NCI-H526 (cell line): ENCODE measurements around the gene TRIM17.

Source experiments
- DNase-seq, 2 experiments: peaks; one replicate each; lab custom pipeline; 2025; lab: John Stamatoyannopoulos, UW

The TRIM17 gene

DNA sequence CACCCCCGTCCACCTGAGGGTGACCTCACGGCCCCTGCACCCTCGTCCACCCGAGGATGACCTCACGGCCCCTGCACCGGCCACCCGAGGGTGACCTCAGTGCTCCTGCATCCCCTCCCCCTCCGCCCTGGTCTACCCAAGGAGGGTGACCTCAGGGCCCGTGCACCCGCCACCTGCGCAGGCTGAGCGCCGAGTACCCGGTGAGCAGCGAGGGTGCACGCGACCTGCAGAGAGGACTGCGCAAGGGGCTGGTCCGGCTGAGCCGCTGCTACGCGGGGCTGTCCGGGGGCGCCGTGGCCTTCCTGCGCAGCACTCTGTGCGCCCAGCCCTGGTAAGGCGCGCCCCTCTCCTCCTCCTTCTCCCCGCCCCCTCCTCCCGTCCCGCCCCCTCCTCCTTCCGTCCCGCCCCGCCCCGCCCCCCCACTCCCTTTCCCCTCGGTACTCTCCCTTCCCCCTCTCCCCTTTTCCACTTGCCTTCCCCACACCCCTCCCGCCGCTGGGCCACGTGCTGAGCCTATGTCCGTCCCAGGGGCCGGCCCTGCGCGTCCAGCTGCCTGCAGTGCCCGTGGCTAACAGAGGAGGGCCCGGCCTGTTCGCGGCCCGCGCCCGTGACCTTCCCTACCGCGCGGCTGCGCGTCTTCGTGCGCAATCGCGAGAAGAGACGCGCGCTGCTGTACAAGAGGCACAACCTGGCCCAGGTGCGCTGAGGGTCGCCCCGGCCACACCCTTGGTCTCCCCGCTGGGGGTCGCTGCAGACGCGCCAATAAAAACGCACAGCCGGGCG, 38.4 kb downstream of the TRIM17 start:
- DNase-seq = peak; percentile 62 to 83

DNA sequence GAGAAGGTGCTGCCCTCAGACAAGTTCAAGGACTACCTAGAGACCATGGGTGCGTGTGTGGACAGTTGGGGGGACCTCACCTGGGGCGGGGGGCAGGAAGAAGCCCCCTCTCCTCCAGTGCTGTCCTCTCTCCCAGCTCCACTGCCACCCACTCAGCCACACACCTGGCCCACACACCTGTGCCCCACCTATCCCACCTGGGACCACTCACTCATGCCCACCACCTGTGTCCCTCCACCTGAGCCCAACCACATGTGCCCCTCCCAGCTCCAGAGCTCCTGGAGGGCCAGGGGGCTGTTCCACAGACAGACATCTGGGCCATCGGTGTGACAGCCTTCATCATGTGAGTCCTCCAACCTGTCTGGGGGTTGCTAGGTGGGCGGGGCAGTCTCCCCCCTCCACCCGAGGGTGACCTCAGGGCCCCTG, 39.0 kb downstream of the TRIM17 start:
- DNase-seq = no peak

DNA sequence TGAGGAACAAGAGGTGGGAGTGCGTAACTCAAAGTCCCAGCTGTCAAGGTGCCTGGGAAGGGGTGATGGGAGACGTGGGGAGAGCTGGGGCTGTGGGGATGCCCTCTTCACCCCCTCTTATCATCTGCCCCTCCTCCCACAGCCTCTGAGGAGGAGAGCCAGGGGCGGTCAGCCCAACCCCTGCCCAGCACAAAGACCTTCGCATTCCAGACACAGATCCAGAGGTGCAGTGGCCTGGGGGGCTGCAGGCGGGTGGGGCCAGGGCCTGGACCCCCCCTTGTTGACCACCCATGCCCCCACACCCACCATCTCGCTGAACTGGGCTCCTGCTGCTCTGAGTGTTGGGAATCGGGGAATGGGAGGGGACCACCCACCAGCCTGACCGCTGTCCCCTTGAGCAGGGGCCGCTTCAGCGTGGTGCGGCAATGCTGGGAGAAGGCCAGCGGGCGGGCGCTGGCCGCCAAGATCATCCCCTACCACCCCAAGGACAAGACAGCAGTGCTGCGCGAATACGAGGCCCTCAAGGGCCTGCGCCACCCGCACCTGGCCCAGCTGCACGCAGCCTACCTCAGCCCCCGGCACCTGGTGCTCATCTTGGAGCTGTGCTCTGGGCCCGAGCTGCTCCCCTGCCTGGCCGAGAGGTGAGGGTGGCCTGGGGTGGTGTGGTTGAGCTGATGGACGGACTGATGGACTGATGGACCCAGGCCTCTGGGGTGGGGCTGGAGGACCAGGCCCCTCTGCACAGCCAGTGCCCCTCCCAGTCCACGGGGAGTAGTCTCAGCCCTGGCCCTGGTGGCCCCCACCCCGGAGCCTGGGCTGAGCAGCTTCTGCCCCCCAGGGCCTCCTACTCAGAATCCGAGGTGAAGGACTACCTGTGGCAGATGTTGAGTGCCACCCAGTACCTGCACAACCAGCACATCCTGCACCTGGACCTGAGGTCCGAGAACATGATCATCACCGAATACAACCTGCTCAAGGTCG, 39.7 kb downstream of the TRIM17 start:
- no peak for DNase-seq

DNA sequence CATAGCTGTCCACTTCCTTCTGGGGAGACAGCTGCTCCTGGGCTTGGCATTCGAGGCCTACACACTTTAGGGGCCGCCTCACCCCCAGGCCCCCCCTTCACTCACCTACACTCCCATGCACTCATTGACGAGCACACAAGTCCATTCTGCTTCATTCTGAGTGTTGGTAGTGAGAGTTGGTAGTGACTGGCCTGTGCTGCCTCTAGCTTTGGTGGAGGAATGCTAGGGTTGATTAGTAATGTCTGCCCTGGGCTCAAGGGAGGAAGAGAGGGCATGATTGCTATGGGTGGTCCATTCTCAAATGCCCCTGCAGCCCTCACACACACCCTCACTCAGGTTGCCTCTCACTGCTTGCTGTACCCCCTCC, 40.4 kb downstream of the TRIM17 start:
- DNase-seq = no peak

DNA sequence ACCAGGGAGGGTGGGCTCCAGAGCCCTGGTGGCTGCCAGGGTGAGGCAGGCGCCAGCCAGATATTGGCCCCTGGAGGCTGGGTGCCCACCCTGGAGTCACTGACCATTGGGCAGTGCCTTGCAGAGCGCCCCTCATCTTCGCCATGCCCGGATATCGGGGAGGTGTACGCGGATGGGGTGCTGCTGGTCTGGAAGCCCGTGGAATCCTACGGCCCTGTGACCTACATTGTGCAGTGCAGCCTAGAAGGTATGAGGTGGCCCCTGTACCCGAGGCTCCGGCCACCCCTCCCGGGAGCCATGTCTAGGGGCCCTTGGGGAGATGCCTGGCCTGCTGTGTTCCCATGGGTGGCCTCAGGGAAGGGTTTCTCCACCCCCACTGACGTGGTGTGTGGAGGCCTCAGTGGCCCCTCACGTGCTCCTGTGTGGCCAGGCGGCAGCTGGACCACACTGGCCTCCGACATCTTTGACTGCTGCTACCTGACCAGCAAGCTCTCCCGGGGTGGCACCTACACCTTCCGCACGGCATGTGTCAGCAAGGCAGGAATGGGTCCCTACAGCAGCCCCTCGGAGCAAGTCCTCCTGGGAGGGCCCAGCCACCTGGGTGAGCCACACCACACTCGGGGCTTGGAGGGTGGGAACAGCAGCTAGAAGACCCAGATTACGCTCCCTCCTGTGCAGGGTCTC, 40.9 kb downstream of the TRIM17 start:
- DNase-seq = no peak

DNA sequence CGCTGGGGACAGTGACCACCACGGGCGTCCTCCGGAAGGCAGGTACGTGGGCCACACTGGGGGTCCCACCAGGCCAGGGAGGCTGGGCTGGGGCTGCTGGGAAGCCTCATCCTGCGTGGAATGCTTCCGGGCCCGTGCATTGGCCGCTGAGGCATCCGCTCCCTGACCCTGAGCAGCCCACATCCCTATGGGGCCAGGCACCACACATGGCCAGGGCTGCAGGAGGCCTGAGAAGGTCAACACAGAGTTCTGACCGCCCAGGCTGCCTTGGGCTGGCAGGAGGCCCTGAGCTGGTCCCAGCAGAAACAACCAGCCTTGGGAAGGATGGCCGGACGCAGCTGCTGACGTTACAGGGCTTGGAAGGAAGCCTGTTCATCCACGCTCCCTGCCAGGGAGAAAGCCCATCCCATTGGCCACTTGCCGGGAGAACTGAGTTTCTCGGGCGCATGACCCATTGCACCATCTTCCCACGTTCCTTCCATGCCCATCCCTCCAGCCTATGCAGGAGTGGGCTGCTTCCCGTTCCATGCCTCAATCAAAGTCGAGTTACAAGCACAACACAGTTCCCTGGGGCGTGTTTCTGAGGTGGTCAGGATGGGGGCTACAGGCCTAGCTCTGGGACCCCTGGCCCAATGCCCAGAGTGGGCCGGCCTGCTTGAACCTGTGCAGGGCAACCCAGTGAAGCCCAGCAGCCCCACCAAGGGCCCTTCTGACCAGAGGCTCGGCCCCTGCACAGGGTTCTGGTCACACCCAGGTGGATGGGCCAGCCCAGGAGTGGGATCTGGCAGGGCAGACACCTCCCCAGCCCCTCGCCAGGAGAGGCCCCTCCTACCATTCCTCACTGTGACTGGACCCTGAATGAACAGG, 41.7 kb downstream of the TRIM17 start:
- no peak for DNase-seq

DNA sequence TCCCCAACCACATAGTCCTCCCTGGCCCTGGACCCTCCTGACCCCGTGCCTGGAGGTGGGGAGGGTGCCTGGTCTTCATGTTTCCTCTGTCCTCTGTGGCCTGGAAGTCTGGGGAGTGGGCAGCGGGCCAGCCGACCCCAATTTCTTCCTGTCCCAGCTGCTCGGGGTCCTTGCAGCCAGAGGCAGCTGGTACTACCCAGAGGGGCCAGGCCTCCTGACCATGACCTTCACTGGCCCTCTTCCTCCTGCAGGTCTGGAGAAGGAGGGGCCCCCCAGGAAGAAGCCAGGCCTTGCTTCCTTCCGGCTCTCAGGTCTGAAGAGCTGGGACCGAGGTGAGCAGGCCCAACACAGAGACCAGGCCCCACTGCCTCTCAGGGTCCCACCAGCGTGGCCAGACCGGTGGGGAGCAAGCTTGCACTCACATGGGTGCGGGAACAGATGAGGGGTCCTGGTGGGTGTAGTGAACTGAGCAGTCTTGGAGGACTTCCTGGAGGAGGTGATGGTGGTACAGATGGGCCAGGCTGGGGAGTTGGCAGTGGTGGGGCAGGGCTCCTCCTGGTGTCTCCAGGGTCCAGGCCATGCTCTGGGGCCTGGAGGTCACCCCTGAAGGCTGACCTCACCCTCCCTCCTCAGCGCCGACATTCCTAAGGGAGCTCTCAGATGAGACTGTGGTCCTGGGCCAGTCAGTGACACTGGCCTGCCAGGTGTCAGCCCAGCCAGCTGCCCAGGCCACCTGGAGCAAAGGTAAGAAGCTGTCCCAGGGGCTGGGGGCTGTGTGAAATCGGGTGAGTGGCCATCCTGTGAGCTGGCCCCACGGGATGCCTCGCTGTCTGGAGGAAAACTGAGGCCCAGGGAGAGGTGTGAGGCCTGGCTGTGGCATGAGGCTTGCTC, 42.7 kb downstream of the TRIM17 start:
- no peak for DNase-seq

DNA sequence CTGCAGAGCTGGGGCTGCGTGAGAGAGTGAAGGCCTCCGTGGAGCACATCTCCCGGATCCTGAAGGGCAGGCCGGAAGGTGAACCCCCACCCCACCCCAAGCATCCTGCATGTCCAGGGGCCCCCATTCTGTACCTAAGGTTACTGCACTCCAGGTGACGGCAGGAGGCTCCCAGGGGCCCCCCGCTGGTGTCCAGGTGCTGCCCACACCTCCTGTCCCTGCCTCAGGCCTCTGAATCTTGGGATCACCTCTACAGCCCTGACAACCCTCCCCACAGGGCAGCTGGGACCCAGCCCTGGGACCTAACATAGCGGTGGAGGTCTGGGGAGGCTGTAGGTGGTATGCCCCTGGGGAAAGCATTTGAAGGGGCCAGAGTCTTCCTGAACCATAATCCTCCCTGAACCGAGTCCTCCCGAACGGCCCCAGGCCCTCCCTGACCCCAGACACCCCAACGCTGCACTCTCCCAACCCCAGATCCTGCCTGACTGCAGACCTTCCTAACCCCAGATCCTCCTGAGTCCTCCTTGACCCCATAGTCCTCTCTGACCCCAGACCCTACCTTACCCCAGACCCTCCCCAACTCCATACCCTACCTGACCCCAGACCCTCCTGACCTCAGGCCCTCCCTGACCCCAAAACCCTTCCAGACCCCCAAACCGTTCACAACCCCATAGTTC, 43.5 kb downstream of the TRIM17 start:
- DNase-seq = no peak

DNA sequence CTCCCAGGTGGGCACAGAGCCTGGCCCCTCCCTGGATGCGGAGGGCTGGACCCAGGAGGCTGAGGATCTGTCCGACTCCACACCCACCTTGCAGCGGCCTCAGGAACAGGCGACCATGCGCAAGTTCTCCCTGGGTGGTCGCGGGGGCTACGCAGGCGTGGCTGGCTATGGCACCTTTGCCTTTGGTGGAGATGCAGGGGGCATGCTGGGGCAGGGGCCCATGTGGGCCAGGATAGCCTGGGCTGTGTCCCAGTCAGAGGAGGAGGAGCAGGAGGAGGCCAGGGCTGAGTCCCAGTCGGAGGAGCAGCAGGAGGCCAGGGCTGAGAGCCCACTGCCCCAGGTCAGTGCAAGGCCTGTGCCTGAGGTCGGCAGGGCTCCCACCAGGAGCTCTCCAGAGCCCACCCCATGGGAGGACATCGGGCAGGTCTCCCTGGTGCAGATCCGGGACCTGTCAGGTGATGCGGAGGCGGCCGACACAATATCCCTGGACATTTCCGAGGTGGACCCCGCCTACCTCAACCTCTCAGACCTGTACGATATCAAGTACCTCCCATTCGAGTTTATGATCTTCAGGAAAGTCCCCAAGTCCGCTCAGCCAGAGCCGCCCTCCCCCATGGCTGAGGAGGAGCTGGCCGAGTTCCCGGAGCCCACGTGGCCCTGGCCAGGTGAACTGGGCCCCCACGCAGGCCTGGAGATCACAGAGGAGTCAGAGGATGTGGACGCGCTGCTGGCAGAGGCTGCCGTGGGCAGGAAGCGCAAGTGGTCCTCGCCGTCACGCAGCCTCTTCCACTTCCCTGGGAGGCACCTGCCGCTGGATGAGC, 44.3 kb downstream of the TRIM17 start:
- DNase-seq = no peak

DNA sequence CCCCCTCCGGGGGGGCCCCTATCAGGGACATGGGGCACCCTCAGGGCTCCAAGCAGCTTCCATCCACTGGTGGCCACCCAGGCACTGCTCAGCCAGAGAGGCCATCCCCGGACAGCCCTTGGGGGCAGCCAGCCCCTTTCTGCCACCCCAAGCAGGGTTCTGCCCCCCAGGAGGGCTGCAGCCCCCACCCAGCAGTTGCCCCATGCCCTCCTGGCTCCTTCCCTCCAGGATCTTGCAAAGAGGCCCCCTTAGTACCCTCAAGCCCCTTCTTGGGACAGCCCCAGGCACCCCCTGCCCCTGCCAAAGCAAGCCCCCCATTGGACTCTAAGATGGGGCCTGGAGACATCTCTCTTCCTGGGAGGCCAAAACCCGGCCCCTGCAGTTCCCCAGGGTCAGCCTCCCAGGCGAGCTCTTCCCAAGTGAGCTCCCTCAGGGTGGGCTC, 44.9 kb downstream of the TRIM17 start:
- no peak for DNase-seq

DNA sequence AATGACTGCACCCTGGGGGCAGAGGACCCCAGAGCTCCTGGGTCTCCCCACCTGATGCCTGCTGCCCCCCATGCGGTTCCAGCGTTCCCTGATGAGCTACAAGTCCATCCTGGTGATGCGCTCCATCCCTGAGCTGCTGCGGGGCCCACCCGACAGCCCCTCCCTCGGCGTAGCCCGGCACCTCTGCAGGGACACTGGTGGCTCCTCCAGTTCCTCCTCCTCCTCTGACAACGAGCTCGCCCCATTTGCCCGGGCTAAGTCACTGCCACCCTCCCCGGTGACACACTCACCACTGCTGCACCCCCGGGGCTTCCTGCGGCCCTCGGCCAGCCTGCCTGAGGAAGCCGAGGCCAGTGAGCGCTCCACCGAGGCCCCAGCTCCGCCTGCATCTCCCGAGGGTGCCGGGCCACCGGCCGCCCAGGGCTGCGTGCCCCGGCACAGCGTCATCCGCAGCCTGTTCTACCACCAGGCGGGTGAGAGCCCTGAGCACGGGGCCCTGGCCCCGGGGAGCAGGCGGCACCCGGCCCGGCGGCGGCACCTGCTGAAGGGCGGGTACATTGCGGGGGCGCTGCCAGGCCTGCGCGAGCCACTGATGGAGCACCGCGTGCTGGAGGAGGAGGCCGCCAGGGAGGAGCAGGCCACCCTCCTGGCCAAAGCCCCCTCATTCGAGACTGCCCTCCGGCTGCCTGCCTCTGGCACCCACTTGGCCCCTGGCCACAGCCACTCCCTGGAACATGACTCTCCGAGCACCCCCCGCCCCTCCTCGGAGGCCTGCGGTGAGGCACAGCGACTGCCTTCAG, 45.5 kb downstream of the TRIM17 start:
- DNase-seq = peak in 1 of 2 experiments; percentile 57

DNA sequence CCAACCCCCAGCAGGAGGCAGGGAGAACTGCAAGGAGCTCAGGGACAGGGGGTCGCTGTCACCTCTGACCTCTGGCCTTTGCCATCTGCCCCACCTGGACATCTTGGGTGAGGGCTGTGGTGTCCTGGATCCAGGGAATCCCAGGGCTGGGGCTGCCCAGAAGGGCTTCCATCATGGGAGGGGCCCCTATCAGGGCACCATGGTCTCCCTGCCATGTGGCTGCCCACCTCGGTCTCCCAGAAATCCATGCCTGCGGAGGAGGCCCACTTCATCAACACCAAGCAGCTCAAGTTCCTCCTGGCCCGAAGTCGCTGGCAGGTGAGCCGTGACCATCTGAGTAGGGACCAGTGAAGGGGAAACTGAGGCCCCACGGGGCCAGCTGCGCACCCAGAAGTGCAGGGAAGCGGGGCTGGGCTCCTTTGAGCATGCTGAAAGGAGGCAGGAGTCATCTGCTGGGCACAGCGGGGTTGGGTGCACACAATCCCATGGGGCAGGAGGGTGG, 46.2 kb downstream of the TRIM17 start:
- no peak for DNase-seq

DNA sequence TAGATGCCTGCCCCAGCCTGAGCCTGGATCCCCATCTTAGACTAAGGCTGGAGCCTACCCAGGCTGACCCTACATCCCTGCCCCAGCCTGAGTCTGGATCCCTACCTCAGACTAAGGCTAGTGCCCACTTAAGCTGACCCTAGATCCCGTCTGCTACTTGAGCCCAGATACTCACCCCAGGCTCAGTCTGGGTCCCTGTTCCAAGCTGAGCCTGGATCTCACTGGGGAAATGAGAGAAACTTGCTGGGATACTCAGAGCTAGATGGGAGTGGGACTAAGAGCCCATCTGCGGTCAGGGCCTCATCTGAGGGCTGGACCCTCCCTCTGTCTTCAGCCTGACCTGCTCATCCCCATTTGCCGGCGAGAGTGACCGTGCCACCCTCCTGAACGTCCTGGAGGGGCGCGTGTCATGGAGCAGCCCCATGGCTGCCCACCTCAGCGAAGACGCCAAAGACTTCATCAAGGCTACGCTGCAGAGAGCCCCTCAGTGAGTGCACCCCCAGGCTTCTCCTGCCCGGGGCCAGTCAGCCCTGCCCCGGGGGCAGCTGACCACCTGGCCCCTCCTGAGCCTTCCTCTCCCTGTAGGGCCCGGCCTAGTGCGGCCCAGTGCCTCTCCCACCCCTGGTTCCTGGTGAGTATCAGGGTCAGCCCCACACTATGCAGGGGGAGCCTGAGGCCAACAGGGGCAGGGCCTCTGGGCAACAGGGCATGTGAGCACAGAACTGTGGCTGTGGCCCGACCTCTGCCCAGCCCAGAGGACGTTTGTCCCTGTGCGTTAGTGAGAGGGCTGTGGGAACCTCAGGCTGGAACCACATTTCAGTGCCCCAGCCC, 46.8 kb downstream of the TRIM17 start:
- DNase-seq = no peak

DNA sequence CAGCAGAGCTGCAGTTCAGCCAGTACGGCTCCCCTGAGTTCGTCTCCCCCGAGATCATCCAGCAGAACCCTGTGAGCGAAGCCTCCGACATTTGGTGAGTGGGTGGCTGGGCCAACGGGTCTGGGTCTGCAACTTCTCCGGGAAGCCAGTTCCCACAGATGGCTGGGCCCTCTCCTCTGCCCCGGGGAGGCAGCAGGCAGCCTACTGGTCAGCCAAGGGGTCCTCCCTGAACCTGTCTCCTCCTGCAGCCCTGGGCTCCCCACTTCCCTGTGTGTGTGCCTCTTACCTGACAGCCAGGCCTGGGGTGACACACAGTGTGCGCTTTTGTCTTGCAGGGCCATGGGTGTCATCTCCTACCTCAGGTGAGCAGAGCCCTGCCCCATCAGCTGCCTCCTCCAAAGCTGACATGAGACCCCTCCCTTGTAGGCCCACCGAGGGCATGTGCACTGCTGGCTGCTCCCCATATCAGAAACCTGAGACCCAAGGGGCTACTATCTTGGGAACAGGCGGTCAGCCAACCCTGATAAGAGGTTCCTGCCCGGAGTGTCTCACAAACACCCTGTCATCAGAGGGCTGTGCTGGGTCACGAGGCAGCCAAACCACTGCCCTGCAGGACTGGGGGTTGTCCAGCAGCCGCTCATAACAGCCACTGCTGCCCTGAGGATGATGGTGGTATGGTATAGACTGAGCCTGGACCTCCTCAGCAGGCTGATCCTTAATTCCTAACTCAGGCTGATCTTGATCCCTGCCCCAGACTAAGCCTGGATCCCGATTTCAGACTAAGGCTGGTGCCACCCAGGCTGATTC, 47.7 kb downstream of the TRIM17 start:
- no peak for DNase-seq

DNA sequence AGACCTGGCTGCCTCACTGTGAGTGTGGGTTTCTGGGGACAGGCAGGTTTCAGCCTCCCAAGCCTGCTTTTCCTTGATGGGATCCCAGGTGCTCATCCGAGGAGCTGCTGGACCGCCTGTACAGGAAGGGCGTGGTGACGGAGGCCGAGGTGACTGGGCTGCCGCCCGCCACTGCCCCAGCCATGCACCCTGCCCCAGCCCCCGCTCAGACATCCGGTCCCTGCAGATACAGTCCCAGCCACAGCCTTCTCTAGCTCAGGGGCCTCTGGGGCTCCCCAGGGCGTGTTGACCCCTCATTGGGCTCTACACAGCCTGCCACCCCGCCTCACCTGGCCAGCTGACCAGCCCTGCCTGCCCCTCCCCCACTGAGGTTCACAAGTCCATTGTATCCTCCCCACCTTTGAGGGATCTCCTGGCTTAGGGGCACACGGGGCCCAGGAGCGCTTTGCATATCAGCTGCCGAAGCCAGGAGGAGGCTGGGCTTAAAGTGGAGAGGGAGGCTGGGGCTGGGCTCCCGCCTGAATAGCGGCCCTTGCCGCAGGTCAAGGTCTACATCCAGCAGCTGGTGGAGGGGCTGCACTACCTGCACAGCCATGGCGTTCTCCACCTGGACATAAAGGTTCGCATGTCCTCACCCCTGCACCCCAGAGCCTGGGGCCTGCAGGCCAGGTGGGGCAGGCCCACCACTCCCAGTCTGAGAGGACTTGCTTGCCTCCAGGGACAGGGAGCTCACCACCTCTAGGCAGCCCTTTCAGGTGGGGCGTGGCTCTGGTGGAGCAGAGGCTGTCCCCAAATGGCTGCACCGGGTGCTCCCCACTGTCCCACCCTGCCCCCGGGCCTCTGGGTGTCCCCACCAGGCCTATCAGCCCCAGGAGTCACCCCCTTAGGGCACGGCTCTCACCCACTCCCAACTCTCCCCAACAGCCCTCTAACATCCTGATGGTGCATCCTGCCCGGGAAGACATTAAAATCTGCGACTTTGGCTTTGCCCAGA, 48.6 kb downstream of the TRIM17 start:
- DNase-seq = peak; percentile 40 to 84
